Stimulated activated CD8-positive, alpha-beta memory T cell treated with anti-CD3 and anti-CD28 coated beads, Interleukin-12 subunit alpha, Interleukin-12 subunit beta, amount 100 ng/mL, for 1 hour (primary cell): Measurements from ENCODE around the gene KCNQ5.
A peak's percentile ranks its signal among the peaks of the same experiment; 100 is the strongest.
"Not testable (repeated sequence)": the region's sequence is repeated elsewhere in the genome, so short reads cannot be mapped to it uniquely, and the experiment has no call there.

ENCODE experiments used
- DNase-seq: peaks from one replicate; pipeline ENCODE4 v3.0.0-alpha.2; 2020; ENCODE audit warnings: low read depth

The KCNQ5 gene

GRCh38 chr6:72621291-72622093 is at the start of gene KCNQ5:
Gene KCNQ5, plus strand, starts transcription at chr6:72622064.
- DNase-seq = no peak

DNA sequence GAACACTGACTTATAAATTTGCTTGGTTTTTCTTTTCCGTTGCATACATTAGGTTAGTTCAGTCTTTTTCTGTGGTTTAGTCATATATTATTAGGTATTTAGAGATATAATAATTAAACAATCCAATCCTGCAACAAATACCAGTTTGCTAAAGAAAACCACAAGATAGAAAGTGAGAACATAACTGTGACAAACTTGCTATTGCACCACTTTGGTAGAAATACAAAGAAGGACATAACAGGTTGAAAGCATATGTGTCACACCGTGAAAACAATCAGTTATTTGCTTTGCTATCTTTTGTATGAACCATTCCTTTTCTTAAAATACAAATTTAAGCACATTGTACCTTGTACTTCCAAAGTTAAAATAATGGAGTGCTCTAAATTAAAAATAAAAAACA is 42.0 kb upstream of the KCNQ5 start:
- no peak for DNase-seq

- no peak for DNase-seq
Observed at GRCh38 chr6:72580281-72580940, 41.5 kb upstream of the KCNQ5 start.

GRCh38 chr6:72580950-72581349 is 40.9 kb upstream of the KCNQ5 start:
- DNase-seq = not testable (repeated sequence)

- no peak for DNase-seq
Observed at GRCh38 chr6:72588155-72588554, 33.7 kb upstream of the KCNQ5 start.

- DNase-seq = no peak
Observed at GRCh38 chr6:72589096-72589495, 32.8 kb upstream of the KCNQ5 start.

DNA sequence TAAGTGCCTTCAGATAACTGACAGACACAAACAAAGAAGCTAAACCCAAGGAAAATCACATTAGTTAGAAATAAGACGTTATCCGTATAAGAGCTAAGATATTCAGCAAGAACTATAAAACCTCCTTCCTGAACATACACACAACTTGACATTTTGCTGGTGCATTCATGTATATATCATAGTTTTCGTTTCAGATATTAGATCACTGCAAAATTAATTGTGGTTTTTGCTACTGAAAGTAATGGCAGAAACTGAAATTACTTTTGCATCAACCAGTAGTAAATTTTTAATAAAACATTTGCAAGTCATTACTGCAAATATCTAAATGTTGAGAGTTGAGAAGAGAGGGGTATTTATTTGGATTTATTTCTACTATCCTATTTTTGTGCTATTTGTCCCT is 26.1 kb upstream of the KCNQ5 start:
- no peak for DNase-seq

DNA sequence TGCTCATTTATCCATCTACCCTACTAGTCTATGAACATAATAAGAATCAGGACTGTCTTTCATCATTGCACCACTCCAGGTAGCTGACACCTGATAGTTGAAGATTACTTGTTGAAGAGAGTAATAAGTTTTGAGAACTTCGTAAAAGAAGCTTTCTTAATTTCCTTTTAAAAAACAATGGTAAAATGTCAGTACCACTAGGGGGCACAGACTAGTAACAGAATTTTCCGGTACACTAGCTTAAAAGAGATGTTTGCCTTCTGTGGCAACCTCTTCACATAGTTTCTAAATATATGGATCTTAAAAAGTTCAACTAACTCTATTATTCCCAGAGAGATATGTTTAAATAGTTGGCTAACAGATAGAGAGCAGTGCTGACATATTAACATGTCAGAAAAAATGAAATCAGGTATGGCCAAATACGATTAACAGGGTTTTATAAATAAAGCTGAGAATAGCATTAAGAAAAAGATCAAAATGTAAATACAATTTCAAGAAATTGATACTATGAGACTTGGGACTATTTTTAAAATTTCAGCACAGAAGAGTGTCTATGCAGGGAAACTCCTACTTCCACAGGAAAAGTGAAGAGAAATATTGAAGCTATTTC is 5.4 kb upstream of the KCNQ5 start:
- no peak for DNase-seq

DNA sequence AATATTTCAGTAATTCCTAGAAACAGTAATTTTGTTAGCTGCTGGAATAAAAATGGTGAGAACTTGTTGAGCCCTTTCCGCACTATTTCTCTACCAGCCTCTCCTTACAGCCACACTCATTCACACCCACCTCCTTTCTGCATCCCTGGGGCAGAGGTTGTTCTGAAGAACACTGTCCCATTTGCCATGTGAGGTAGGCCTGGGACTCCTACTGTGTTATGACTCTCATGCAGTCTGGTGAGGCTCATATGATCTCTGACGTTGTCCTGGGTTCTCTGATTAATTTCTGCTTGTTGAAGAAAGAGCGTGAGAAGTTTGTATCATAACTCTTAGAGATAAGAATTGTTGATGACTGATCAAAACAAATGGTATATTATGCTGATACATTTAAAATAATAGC is 4.1 kb upstream of the KCNQ5 start:
- DNase-seq = no peak

GRCh38 chr6:72619883-72620696 is 1.8 kb upstream of the KCNQ5 start:
- peak; percentile 49 for DNase-seq

- no peak for DNase-seq
Observed at GRCh38 chr6:72620871-72621290, 983 bp upstream of the KCNQ5 start.

GRCh38 chr6:72622094-72622940 is 453 bp downstream of the KCNQ5 start:
- DNase-seq = peak; percentile 17

- no peak for DNase-seq
Observed at GRCh38 chr6:72623808-72624207, 1.9 kb downstream of the KCNQ5 start.

GRCh38 chr6:72624557-72625160 is 2.8 kb downstream of the KCNQ5 start:
- no peak for DNase-seq

DNA sequence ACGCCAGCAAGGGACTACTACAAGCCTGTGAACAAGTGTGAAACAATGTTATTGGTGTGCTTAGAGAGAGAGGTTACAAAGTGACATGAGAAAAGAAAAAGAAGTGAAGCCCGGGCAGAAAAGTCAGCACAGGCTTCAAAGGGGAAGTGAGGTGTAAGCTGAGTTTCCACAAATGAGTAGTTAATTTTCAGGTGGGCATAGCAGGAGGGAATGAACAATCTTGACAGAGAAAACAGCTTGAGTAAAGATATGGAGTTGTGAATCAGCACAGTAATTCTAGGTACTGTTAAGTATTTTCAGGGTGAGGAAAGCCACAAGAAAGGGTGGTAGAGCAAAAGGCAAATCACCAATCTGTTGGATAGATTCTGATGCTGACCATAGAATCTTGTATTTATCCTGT is 4.3 kb downstream of the KCNQ5 start:
- no peak for DNase-seq

DNA sequence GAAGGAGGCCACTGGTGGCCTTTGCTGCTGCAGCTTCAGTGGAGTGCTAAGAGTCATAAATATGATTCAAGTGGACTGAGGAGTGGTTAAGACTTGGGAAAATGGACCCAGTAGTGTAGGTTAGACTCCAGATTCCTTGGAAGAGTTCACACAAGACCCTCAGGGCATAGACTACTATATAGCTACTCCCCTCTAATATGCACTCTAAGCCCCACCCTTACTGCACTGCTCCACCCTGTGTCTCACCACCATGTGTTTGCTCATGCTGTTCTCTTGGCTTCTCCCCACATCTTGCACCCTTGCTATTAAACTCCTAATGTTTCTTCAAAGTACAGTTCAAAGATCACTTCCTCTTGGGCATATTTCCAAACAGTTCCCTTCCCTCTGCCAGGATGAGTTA is 5.7 kb downstream of the KCNQ5 start:
- no peak for DNase-seq

DNA sequence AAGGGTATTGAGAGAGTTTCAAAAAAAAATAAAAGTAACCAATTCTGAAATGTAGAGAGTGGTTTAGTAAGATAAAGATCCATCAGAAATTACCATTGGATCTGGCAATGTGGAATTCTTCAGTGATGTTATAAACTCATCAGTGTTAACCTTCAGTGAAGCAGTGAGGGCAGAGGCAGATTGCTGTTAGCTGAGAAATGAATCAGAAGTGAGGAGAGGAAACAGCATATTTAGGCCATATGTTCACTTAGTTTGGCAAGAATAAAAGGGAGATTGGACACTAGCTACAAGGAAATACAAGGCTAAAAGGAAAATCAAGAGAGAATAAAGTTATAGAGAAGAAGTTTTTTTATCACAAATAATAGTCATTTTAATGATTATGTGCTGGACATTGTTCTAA is 9.6 kb downstream of the KCNQ5 start:
- DNase-seq = no peak

DNA sequence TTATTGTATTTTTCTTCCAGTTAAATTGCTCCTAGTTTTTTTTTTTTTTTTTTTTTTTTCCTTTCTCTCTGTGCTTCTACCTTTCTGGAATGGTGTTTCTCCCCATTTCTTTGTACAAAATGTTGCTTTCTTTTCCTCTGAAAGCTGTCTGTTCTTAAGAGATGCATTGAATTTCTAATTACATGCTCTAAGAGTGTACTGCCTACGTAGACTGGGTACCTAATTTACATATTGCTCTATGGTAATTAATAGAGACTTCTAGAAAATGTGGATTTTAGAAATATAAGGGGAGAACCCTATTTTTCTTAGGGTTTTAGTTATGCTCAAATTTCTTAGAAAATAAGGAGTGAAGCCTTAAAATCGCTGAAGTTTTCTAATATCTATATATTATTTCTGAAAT is 13.8 kb downstream of the KCNQ5 start:
- DNase-seq = no peak

DNA sequence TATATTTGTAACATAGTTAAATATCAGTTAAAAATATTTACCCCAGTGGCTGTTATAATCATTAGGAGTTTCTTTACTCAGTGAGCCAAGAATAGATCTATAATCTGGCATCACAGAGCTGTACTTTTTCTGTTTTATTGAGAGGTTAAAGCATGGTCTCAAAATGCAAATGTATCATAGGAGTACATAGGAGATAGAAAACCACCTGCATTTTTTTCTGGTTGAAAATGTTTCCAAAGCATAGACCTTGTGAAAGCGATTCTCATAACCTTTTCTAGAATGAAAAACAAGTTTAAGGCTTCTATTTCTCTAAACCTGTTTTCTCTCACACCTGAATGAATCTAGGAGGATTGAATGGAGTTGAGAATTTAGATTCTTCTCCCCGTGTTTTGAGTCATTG is 14.4 kb downstream of the KCNQ5 start:
- no peak for DNase-seq

DNA sequence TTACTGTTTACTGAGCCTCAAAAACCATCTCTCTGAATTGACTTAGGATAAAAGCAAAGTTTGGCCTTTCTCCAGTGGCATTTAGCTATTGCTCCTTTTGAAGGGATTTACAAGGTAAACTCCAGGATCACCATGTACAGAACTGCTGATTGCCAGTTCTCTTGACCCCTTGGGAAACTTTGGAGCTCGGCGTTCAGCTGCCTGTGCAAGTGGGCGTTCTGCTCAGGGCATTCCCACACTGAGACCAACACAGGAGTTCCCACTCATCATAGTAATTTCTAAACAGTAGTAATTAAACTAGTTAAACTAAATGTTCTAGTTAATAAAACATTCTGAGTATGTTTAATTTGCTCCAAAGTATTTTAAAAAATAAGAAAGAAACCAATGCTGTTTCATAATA is 14.9 kb downstream of the KCNQ5 start:
- DNase-seq = no peak
